ENCODE measurements around the gene CREB3L2. TPM values are rescaled to one million over a fixed set of nuclear protein-coding genes. Genes with fewer than 3 reads are reported as not detected.

CREB3L2 gene
- total RNA-seq, 4 donors from 2014 or later, result 33.1 to 59.1 (median 43.3) TPM

DNA sequence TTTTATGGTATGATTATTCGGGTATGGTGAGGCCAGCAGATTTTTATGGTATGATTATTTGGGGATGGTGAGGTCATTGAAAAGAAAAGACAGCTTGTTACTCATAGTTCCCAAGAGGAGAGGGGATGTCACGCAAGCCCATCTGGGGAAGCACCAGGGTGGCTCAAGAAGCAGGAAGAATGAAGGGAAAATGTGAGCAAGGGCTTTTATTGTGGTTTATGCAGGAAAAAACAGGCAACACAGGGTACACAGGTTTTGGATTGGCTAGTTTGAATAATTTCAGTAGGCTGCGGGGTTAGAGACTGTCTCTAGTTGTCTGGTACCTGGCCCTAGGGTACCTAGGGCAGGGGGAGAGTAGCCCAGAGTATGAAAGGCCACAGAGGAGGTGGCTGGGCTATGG is 128.4 kb downstream of the CREB3L2 start:
- peaks cover 0 to 41% (median 17%) of the 10 kb centered on the region in 3 donors for H3K4me1 ChIP-seq

DNA sequence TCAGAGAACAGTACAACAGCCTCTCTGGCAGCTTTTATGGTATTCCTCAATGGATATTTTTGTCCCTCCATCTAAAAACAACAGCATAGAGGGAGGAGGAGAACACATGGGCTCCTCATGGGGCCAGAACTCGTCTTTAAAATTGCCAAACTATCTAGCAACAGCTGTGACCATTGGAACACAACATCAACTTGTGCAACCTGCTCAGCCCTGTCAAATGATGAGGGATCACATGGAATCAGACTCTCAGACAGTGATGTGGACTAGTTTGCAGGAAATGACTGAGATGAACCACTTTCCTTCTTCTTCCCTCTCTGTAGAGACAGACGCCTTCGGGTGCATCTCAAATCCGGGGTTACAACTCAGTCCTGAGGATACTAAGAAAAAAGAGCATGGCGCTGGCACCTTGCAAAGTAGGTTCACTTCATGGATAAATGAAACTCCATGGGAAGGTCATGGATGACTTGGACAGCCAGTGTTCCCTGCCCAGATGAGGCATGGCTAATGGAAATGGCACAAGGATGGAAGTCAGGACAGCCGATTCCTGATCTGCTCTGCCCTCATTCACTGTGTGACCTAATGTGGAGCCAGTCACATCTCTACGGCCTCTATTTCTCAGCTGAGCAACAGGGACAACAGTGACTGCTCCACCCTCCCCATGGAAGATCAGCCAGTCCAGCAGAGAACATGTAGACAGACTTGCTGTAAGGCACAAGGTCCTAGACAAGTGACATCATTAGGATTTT is 130.5 kb downstream of the CREB3L2 start:
- TF ChIP-seq POLR2AphosphoS5 (IDR thresholded peaks at IDR 0.05) (peak; percentile 61), CTCF (IDR thresholded peaks at IDR 0.05) (no peak)
- Histone ChIP-seq H3K27me3 (no peaks in the 10 kb centered on the region), H3K9me3 (no peaks in the 10 kb centered on the region), H3K4me1 (peaks cover 0 to 20% (median 11%) of the 10 kb centered on the region in 3 donors), H3K4me3 (no peak overlapping the region), H3K36me3 (peaks cover 0 to 57% of the 10 kb centered on the region in 2 donors), H3K27ac (peak overlapping the region in 3 of 4 donors; percentile 44 to 68 (median 66))
- ATAC-seq, result peak; percentile 88
- WGBS, 2 donors (ENCODE audit: low coverage in 1 of 2), result 80 to 89% methylated on average over 4 to 5 of the region's 7 CpGs

More for the DNA sequence above, 128.4 kb downstream of the CREB3L2 start:
- H3K4me3 ChIP-seq, result no peak overlapping the region
- TF ChIP-seq EP300 (IDR thresholded peaks at IDR 0.05), result no peak
- TF ChIP-seq POLR2A (IDR thresholded peaks at IDR 0.05), result no peak
- no peak for TF ChIP-seq CTCF (IDR thresholded peaks at IDR 0.05)
- no peak for TF ChIP-seq POLR2AphosphoS5 (IDR thresholded peaks at IDR 0.05)
- peak overlapping the region; percentile 1 to 61 (median 46) for H3K27ac ChIP-seq
- WGBS, 2 donors (ENCODE audit: low coverage in 1 of 2), result 79 to 94% methylated on average over 2 to 3 of the region's 3 CpGs
- ATAC-seq, result no peak
- H3K27me3 ChIP-seq, result no peaks in the 10 kb centered on the region
- H3K36me3 ChIP-seq, result peaks cover 0 to 57% of the 10 kb centered on the region in 2 donors
- H3K9me3 ChIP-seq, result no peaks in the 10 kb centered on the region

- TF ChIP-seq CTCF (IDR thresholded peaks at IDR 0.05) (no peak), POLR2A (IDR thresholded peaks at IDR 0.05) (no peak), EP300 (IDR thresholded peaks at IDR 0.05) (no peak), POLR2AphosphoS5 (IDR thresholded peaks at IDR 0.05) (no peak)
- Histone ChIP-seq H3K36me3 (peaks cover 0 to 60% of the 10 kb centered on the region in 2 donors), H3K4me3 (no peak overlapping the region), H3K4me1 (peaks cover 0 to 20% (median 11%) of the 10 kb centered on the region in 3 donors), H3K27ac (peak overlapping the region in 1 of 4 donors; percentile 68), H3K9me3 (peaks cover 0 to 5% (median 0%) of the 10 kb centered on the region in 3 donors), H3K27me3 (no peaks in the 10 kb centered on the region)
- no peak for ATAC-seq
Observed at GRCh38 chr7:137870684-137871083, 131.2 kb downstream of the CREB3L2 start.

GRCh38 chr7:137870078-137870477 is 131.8 kb downstream of the CREB3L2 start:
- no peak overlapping the region for H3K4me3 ChIP-seq
- H3K36me3 ChIP-seq, result peaks cover 0 to 60% of the 10 kb centered on the region in 2 donors
- WGBS, 2 donors (ENCODE audit: low coverage in 1 of 2), result 94 to 100% methylated on average over 1 of the region's 1 CpG
- H3K9me3 ChIP-seq, result peaks cover 0 to 5% (median 0%) of the 10 kb centered on the region in 3 donors
- peaks cover 0 to 14% (median 7%) of the 10 kb centered on the region in 3 donors for H3K4me1 ChIP-seq
- ATAC-seq, result no peak
- no peaks in the 10 kb centered on the region for H3K27me3 ChIP-seq
- TF ChIP-seq EP300 (IDR thresholded peaks at IDR 0.05) (no peak), POLR2AphosphoS5 (IDR thresholded peaks at IDR 0.05) (no peak), POLR2A (IDR thresholded peaks at IDR 0.05) (no peak), CTCF (IDR thresholded peaks at IDR 0.05) (no peak)
- no peak overlapping the region for H3K27ac ChIP-seq

DNA sequence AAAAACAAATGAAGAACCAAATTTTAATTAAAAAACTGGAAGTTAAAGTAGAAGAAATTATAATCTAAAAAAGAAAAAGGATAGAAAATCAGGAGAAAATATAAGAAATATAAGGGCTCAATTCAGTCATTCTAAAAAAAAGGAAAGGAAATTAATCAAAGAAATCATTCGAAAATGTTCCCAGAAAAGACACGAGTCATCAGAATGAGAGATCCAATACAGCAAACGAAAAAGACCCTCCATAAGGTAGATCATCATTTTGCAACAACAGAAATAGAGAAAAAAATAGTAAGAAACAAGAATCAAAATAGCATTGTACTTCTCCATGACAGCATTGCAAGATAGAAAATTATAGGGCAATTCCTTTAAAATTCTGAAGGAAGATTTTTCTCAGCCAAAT is 132.6 kb downstream of the CREB3L2 start:
- H3K4me3 ChIP-seq, result no peak overlapping the region
- WGBS, 2 donors (ENCODE audit: low coverage in 1 of 2), result 83 to 86% methylated on average over 2 to 3 of the region's 3 CpGs
- peaks cover 0 to 8% (median 7%) of the 10 kb centered on the region in 3 donors for H3K4me1 ChIP-seq
- H3K27ac ChIP-seq, result no peak overlapping the region
- H3K9me3 ChIP-seq, result peaks cover 0 to 5% (median 0%) of the 10 kb centered on the region in 3 donors
- no peaks in the 10 kb centered on the region for H3K27me3 ChIP-seq
- no peak for ATAC-seq
- H3K36me3 ChIP-seq, result peaks cover 0 to 66% of the 10 kb centered on the region in 2 donors
- TF ChIP-seq POLR2A (IDR thresholded peaks at IDR 0.05), result no peak
- TF ChIP-seq CTCF (IDR thresholded peaks at IDR 0.05), result no peak
- TF ChIP-seq POLR2AphosphoS5 (IDR thresholded peaks at IDR 0.05), result no peak
- no peak for TF ChIP-seq EP300 (IDR thresholded peaks at IDR 0.05)
